ENCODE data around the gene CT47C1. TPM values are rescaled to one million over a fixed set of nuclear protein-coding genes. Genes with fewer than 3 reads are reported as not detected.

The CT47C1 gene
- total RNA-seq, 1 experiment from 2014 or later = not detected

- H3K4me1 Mint-ChIP-seq (ENCODE audit: low read depth, unreplicated experiment) = peaks cover 19% of the 10 kb centered on the region
- no peaks in the 10 kb centered on the region for H3K36me3 Mint-ChIP-seq (ENCODE audit: insufficient read depth, unreplicated experiment)
- no peaks in the 10 kb centered on the region for H3K9me3 Mint-ChIP-seq (ENCODE audit: low read depth, unreplicated experiment)
- H3K4me3 Mint-ChIP-seq (ENCODE audit: low read depth, unreplicated experiment) = no peak overlapping the region
- BruUV-seq (replicated peaks) = no TSS peak
- intact Hi-C loops (cut with micrococcal nuclease; ENCODE audit: unreplicated experiment) = no loop called here
- CTCF ChIA-PET = no interaction called here
- H3K27me3 Mint-ChIP-seq (ENCODE audit: unreplicated experiment) = no peaks in the 10 kb centered on the region
- TF ChIP-seq CTCF (IDR thresholded peaks at IDR 0.05; ENCODE audit: unreplicated experiment) = no peak
- DNase-seq = no peak
- no peak overlapping the region for H3K27ac Mint-ChIP-seq (ENCODE audit: unreplicated experiment)
Observed at GRCh38 chrX:119042040-119042439, 30.8 kb upstream of the CT47C1 start.

DNA sequence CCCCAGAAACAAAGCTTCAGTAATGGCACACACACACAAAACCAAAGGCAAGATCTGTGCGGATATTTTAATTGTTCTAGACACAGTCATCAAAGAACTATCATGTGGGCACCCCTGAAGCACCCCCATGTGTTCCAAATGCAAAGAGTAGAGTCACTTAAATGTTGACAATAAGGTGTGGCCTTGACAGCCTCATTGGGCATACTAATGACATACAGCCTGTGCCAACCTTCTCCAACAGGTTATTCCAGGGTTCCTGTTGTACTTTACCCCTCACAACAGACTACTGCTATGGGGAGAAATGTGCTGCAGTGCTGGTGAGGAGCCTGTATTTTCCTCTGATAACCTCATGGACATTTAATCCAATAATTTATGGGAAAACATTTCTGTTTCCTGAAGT lies 29.8 kb upstream of the CT47C1 start:
- Mint-ChIP-seq H3K4me3 (ENCODE audit: low read depth, unreplicated experiment) (no peak overlapping the region), H3K36me3 (ENCODE audit: insufficient read depth, unreplicated experiment) (no peaks in the 10 kb centered on the region), H3K27ac (ENCODE audit: unreplicated experiment) (no peak overlapping the region), H3K4me1 (ENCODE audit: low read depth, unreplicated experiment) (peaks cover 19% of the 10 kb centered on the region), H3K27me3 (ENCODE audit: unreplicated experiment) (peaks cover 6% of the 10 kb centered on the region), H3K9me3 (ENCODE audit: low read depth, unreplicated experiment) (no peaks in the 10 kb centered on the region)
- no peak for DNase-seq
- intact Hi-C loops (cut with micrococcal nuclease; ENCODE audit: unreplicated experiment) = no loop called here
- no TSS peak for BruUV-seq (replicated peaks)
- no peak for TF ChIP-seq CTCF (IDR thresholded peaks at IDR 0.05; ENCODE audit: unreplicated experiment)
- CTCF ChIA-PET = no interaction called here

- intact Hi-C loops (cut with micrococcal nuclease; ENCODE audit: unreplicated experiment) = no loop called here
- no peak for DNase-seq
- no peak overlapping the region for H3K4me3 Mint-ChIP-seq (ENCODE audit: low read depth, unreplicated experiment)
- H3K4me1 Mint-ChIP-seq (ENCODE audit: low read depth, unreplicated experiment) = peaks cover 16% of the 10 kb centered on the region
- TF ChIP-seq CTCF (IDR thresholded peaks at IDR 0.05; ENCODE audit: unreplicated experiment) = no peak
- no peak overlapping the region for H3K27ac Mint-ChIP-seq (ENCODE audit: unreplicated experiment)
- no TSS peak for BruUV-seq (replicated peaks)
- H3K36me3 Mint-ChIP-seq (ENCODE audit: insufficient read depth, unreplicated experiment) = no peaks in the 10 kb centered on the region
- CTCF ChIA-PET = no interaction called here
- H3K9me3 Mint-ChIP-seq (ENCODE audit: low read depth, unreplicated experiment) = no peaks in the 10 kb centered on the region
- peaks cover 18% of the 10 kb centered on the region for H3K27me3 Mint-ChIP-seq (ENCODE audit: unreplicated experiment)
Observed at GRCh38 chrX:119045884-119046283, 26.9 kb upstream of the CT47C1 start.

GRCh38 chrX:119055687-119056086 lies 17.1 kb upstream of the CT47C1 start:
- CTCF ChIA-PET = no interaction called here
- no peak for DNase-seq
- Mint-ChIP-seq H3K27ac (ENCODE audit: unreplicated experiment) (no peak overlapping the region), H3K4me3 (ENCODE audit: low read depth, unreplicated experiment) (no peak overlapping the region), H3K9me3 (ENCODE audit: low read depth, unreplicated experiment) (no peaks in the 10 kb centered on the region), H3K4me1 (ENCODE audit: low read depth, unreplicated experiment) (no peaks in the 10 kb centered on the region), H3K36me3 (ENCODE audit: insufficient read depth, unreplicated experiment) (no peaks in the 10 kb centered on the region), H3K27me3 (ENCODE audit: unreplicated experiment) (no peaks in the 10 kb centered on the region)
- intact Hi-C loops (cut with micrococcal nuclease; ENCODE audit: unreplicated experiment) = no loop called here
- no peak for TF ChIP-seq CTCF (IDR thresholded peaks at IDR 0.05; ENCODE audit: unreplicated experiment)
- no TSS peak for BruUV-seq (replicated peaks)

Measured in Calu3 (cell line).